ENCODE data around the gene KIF26A.

GRCh38 chr14:104140463-104141331 is 2.3 kb downstream of the KIF26A start:
- no peak for TF ChIP-seq CTCF (IDR thresholded peaks at IDR 0.05; ENCODE audit: low read depth, low read length)
- TF ChIP-seq EZH2phosphoT487 (IDR thresholded peaks at IDR 0.05; ENCODE audit: low read depth): no peak

Data from OCI-LY3 (cell line).